T-helper 17 cell (primary cell): Measurements from ENCODE around the gene COL1A2. TPM values are rescaled to one million over a fixed set of nuclear protein-coding genes. Genes with fewer than 3 reads are reported as not detected.

ENCODE experiments used
- ATAC-seq: fragments of 150-1000 bp; cut with Tn5 transposase; 2 replicates; pipeline ENCODE4 v1.10.0; 2021; ENCODE audit warnings: mild to moderate bottlenecking, moderate library complexity
- DNase-seq, 3 donors: peaks; one replicate each; pipeline versions ENCODE4 v3.0.0 to v3.0.0-alpha.2; 2020 to 2021
- H3K9me3 ChIP-seq: one replicate; pipeline ENCODE4 v1.7.0; 2013; ENCODE audit warnings: low read length, mild to moderate bottlenecking; ENCODE audit not compliant: control insufficient read depth, poor library complexity, severe bottlenecking
- H3K27ac Mint-ChIP-seq: one replicate; pipeline ENCODE4 v1.8.0; 2022; ENCODE audit warnings: mild to moderate bottlenecking, moderate library complexity, mixed read lengths
- H3K27me3 Mint-ChIP-seq: one replicate; pipeline ENCODE4 v1.8.0; 2022; ENCODE audit warnings: mixed read lengths
- H3K36me3 Mint-ChIP-seq: one replicate; pipeline ENCODE4 v1.8.0; 2022; ENCODE audit warnings: low read depth, mixed read lengths
- H3K4me1 Mint-ChIP-seq: one replicate; pipeline ENCODE4 v1.8.0; 2022; ENCODE audit warnings: mild to moderate bottlenecking, mixed read lengths
- H3K4me3 Mint-ChIP-seq: one replicate; pipeline ENCODE4 v1.8.0; 2022; ENCODE audit warnings: mild to moderate bottlenecking, moderate library complexity, mixed read lengths
- total RNA-seq, 4 donors: library from RNA in 2 of 4; stranded (reverse) in 2 of 4; gene quantifications; one replicate each; pipeline ENCODE4 v1.2.3 and lab custom pipeline; 2022 to 2026

Gene COL1A2
- total RNA-seq, 2 donors from 2014 or later = not detected

- no peaks in the 10 kb centered on the region for H3K36me3 Mint-ChIP-seq
- no peak overlapping the region for H3K27ac Mint-ChIP-seq
- no peaks in the 10 kb centered on the region for H3K4me1 Mint-ChIP-seq
- DNase-seq = no peak
- no peak overlapping the region for H3K4me3 Mint-ChIP-seq
- no peaks in the 10 kb centered on the region for H3K9me3 ChIP-seq
- H3K27me3 Mint-ChIP-seq = peaks cover 39% of the 10 kb centered on the region
- no peak for ATAC-seq
Observed at GRCh38 chr7:94403546-94403945, 8.9 kb downstream of the COL1A2 start.

DNA sequence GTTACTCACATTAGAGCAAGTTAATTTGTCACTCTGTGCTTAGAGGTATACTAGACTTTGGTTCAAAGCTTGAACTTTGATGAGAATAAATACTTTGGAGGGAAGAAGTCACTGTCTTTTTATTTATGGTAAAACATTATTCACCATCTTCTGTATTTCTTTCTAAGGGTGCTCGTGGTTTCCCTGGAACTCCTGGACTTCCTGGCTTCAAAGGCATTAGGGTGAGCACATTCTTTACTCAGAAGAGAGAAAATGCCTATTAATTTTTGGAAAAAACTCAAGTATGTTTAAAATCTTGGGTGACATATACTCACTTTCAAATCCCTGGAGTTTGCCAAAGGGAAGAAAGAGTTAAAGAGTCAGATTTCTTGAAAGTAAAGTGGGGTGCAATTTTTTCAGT lies 10.8 kb downstream of the COL1A2 start:
- ATAC-seq = no peak
- DNase-seq = no peak
- no peaks in the 10 kb centered on the region for H3K36me3 Mint-ChIP-seq
- no peak overlapping the region for H3K27ac Mint-ChIP-seq
- H3K4me1 Mint-ChIP-seq = no peaks in the 10 kb centered on the region
- no peak overlapping the region for H3K4me3 Mint-ChIP-seq
- H3K9me3 ChIP-seq = peaks cover 2% of the 10 kb centered on the region
- H3K27me3 Mint-ChIP-seq = peaks cover 38% of the 10 kb centered on the region

GRCh38 chr7:94406696-94407095 lies 12.0 kb downstream of the COL1A2 start:
- Mint-ChIP-seq H3K27ac (no peak overlapping the region), H3K27me3 (peaks cover 31% of the 10 kb centered on the region), H3K4me1 (no peaks in the 10 kb centered on the region), H3K4me3 (no peak overlapping the region), H3K36me3 (no peaks in the 10 kb centered on the region)
- no peak for ATAC-seq
- no peak for DNase-seq
- H3K9me3 ChIP-seq = peaks cover 2% of the 10 kb centered on the region

DNA sequence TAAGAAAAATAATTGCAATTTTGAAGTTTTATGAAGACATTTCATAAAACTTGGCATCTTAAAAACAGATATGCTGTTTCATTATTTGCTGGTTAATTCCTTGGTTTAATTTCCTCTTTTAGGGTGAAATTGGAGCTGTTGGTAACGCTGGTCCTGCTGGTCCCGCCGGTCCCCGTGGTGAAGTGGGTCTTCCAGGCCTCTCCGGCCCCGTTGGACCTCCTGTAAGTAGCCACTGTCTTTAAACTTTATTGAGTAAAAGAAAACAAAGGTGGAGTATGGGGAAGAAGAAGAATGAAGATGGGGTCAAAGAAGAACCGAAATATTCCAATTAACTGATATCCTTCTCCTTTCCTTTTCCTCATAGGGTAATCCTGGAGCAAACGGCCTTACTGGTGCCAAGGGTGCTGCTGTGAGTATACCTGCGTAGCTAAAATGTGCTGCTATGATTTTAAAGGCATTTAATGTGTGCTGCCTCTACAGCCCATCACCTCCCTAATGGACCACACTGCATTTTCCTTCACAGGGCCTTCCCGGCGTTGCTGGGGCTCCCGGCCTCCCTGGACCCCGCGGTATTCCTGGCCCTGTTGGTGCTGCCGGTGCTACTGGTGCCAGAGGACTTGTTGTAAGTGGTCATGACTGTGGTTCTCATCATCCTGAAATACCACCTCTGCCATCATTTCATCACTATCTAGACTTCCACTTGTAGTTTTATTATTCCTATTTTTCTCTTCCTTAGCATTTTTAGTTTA lies 14.7 kb downstream of the COL1A2 start:
- DNase-seq (no peak), ATAC-seq (no peak)
- Mint-ChIP-seq H3K36me3 (no peaks in the 10 kb centered on the region), H3K4me3 (no peak overlapping the region), H3K27ac (no peak overlapping the region), H3K27me3 (peaks cover 34% of the 10 kb centered on the region), H3K4me1 (no peaks in the 10 kb centered on the region)
- H3K9me3 ChIP-seq = peaks cover 2% of the 10 kb centered on the region

DNA sequence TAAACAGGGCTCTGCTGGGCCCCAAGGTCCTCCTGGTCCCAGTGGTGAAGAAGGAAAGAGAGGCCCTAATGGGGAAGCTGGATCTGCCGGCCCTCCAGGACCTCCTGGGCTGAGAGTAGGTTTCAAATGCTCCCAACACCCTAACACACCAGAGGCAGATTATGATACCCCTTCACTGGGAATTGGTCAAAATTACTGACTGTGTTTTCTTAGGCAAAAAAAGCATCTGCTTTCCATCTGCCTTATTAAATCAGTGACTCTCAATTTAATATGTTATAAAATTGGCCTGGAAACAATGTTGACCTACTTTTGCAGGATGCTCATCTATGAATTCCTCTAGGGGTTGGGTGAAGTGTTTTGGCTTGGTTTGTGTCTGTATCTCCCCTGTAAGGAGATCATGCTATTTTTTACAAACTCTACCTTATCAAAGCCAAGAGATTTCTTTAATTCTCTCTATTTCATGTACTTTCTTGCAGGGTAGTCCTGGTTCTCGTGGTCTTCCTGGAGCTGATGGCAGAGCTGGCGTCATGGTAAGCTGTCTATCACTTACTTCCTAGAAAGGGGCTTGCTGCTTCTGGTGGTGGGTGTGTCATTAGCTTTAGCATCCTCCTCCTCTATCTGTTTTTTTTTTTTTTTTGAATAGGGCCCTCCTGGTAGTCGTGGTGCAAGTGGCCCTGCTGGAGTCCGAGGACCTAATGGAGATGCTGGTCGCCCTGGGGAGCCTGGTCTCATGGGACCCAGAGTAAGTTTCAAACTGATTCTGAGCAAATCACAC lies 15.9 kb downstream of the COL1A2 start:
- no peaks in the 10 kb centered on the region for H3K36me3 Mint-ChIP-seq
- H3K27ac Mint-ChIP-seq = no peak overlapping the region
- peaks cover 38% of the 10 kb centered on the region for H3K27me3 Mint-ChIP-seq
- DNase-seq (no peak), ATAC-seq (no peak)
- H3K9me3 ChIP-seq = peaks cover 2% of the 10 kb centered on the region
- H3K4me3 Mint-ChIP-seq = no peak overlapping the region
- H3K4me1 Mint-ChIP-seq = no peaks in the 10 kb centered on the region

GRCh38 chr7:94411188-94411466 lies 16.4 kb downstream of the COL1A2 start:
- H3K4me3 Mint-ChIP-seq = no peak overlapping the region
- no peak for DNase-seq

GRCh38 chr7:94412762-94413322 lies 18.1 kb downstream of the COL1A2 start:
- H3K4me3 Mint-ChIP-seq = no peak overlapping the region
- no peaks in the 10 kb centered on the region for H3K36me3 Mint-ChIP-seq
- H3K4me1 Mint-ChIP-seq = peaks cover 2% of the 10 kb centered on the region
- ATAC-seq (no peak), DNase-seq (no peak)
- peaks cover 2% of the 10 kb centered on the region for H3K9me3 ChIP-seq
- H3K27ac Mint-ChIP-seq = no peak overlapping the region
- peaks cover 45% of the 10 kb centered on the region for H3K27me3 Mint-ChIP-seq

More at GRCh38 chr7:94411188-94411466, 16.4 kb downstream of the COL1A2 start:
- Mint-ChIP-seq H3K27ac (no peak overlapping the region), H3K4me1 (no peaks in the 10 kb centered on the region), H3K36me3 (no peaks in the 10 kb centered on the region), H3K27me3 (peaks cover 38% of the 10 kb centered on the region)
- ATAC-seq = no peak
- peaks cover 2% of the 10 kb centered on the region for H3K9me3 ChIP-seq

GRCh38 chr7:94414481-94414880 lies 19.8 kb downstream of the COL1A2 start:
- DNase-seq = no peak
- peaks cover 2% of the 10 kb centered on the region for H3K4me1 Mint-ChIP-seq
- no peak overlapping the region for H3K27ac Mint-ChIP-seq
- no peak for ATAC-seq
- peaks cover 40% of the 10 kb centered on the region for H3K27me3 Mint-ChIP-seq
- H3K4me3 Mint-ChIP-seq = no peak overlapping the region
- no peaks in the 10 kb centered on the region for H3K36me3 Mint-ChIP-seq
- H3K9me3 ChIP-seq = no peaks in the 10 kb centered on the region

- ATAC-seq (no peak), DNase-seq (no peak)
- Mint-ChIP-seq H3K27ac (no peak overlapping the region), H3K4me3 (no peak overlapping the region), H3K4me1 (peaks cover 2% of the 10 kb centered on the region), H3K27me3 (peaks cover 40% of the 10 kb centered on the region), H3K36me3 (no peaks in the 10 kb centered on the region)
- H3K9me3 ChIP-seq = no peaks in the 10 kb centered on the region
Observed at GRCh38 chr7:94414980-94415379, 20.3 kb downstream of the COL1A2 start.

DNA sequence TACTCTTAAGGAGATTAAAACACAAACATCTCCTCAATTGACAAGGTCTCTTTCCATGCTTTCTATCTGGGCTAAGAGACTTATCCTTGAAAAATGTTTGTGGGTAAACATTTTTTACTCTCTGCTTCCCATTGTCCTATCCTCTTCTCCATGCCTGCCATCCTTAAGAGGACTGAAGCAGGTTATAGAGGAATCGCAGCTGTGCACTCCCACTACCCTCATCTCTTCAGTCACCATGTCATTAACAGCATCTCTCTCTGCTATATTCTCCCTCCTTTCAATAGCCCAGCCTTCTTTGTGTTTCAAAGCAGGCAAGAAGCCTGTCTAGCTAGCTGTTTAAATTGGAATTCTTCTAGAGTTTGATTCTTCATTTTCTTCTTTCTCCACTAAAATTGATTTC lies 22.6 kb downstream of the COL1A2 start:
- ATAC-seq = no peak
- Mint-ChIP-seq H3K4me1 (peaks cover 2% of the 10 kb centered on the region), H3K27ac (no peak overlapping the region), H3K36me3 (no peaks in the 10 kb centered on the region), H3K4me3 (no peak overlapping the region), H3K27me3 (peaks cover 43% of the 10 kb centered on the region)
- DNase-seq = no peak
- no peaks in the 10 kb centered on the region for H3K9me3 ChIP-seq

DNA sequence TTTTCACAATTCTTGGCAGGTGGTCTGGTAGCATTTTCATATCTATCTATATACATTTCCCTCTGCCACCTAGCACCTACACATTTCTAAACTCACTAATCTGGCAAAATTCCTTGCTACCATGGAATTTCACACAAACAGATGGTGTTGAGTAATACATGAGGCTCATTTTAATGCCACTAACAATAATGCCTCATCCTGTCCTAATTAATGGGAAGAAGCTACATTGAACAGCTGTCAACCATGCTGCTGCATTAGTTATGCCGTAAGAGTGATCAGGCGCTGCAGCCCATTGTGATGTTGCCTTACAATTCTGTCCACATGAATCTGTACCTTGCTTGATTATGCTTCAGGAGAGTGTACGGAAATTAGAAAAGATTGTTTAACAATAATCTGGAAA lies 23.2 kb downstream of the COL1A2 start:
- DNase-seq (no peak), ATAC-seq (no peak)
- no peaks in the 10 kb centered on the region for H3K36me3 Mint-ChIP-seq
- H3K27ac Mint-ChIP-seq = no peak overlapping the region
- H3K4me1 Mint-ChIP-seq = peaks cover 2% of the 10 kb centered on the region
- peaks cover 40% of the 10 kb centered on the region for H3K27me3 Mint-ChIP-seq
- no peaks in the 10 kb centered on the region for H3K9me3 ChIP-seq
- no peak overlapping the region for H3K4me3 Mint-ChIP-seq

GRCh38 chr7:94418851-94419250 lies 24.2 kb downstream of the COL1A2 start:
- Mint-ChIP-seq H3K4me1 (peaks cover 2% of the 10 kb centered on the region), H3K27ac (no peak overlapping the region), H3K36me3 (no peaks in the 10 kb centered on the region), H3K4me3 (no peak overlapping the region), H3K27me3 (peaks cover 48% of the 10 kb centered on the region)
- no peaks in the 10 kb centered on the region for H3K9me3 ChIP-seq
- DNase-seq (no peak), ATAC-seq (no peak)

GRCh38 chr7:94420328-94420727 lies 25.6 kb downstream of the COL1A2 start:
- DNase-seq (no peak), ATAC-seq (no peak)
- no peak overlapping the region for H3K27ac Mint-ChIP-seq
- H3K27me3 Mint-ChIP-seq = peaks cover 57% of the 10 kb centered on the region
- peaks cover 2% of the 10 kb centered on the region for H3K4me1 Mint-ChIP-seq
- H3K4me3 Mint-ChIP-seq = no peak overlapping the region
- H3K9me3 ChIP-seq = no peaks in the 10 kb centered on the region
- H3K36me3 Mint-ChIP-seq = no peaks in the 10 kb centered on the region
